Measurements from ENCODE around the gene SIRT7. TPM values are rescaled to one million over a fixed set of nuclear protein-coding genes. Genes with fewer than 3 reads are reported as not detected.
"Not testable (repeated sequence)": the region's sequence is repeated elsewhere in the genome, so short reads cannot be mapped to it uniquely, and the experiment has no call there.

Gene SIRT7
- total RNA-seq, 1 donor from 2014 or later = 50.2 TPM

GRCh38 chr17:81925860-81926450, 8.0 kb upstream of the SIRT7 start:
- Mint-ChIP-seq H3K27me3 (ENCODE audit: low read depth) (peaks cover 2% of the 10 kb centered on the region), H3K36me3 (ENCODE audit: low read depth) (peaks cover 12% of the 10 kb centered on the region), H3K27ac (peak overlapping the region; percentile 82), H3K9me3 (no peaks in the 10 kb centered on the region), H3K4me3 (ENCODE audit: low read depth) (peak overlapping the region; percentile 90), H3K4me1 (ENCODE audit: low read depth) (peaks cover 12% of the 10 kb centered on the region)
- intact Hi-C loops (cut with micrococcal nuclease) = loop anchor here (5.0 kb wide), 1 partner anchor 96 kb away; the partner anchor contains the start of genes CENPX and LRRC45
- DNase-seq (ENCODE audit: low spot score) = no peak

- H3K4me3 Mint-ChIP-seq (ENCODE audit: low read depth) = peak overlapping the region; percentile 90
- no peak for DNase-seq (ENCODE audit: low spot score)
- H3K27ac Mint-ChIP-seq = peak overlapping the region; percentile 12
- H3K36me3 Mint-ChIP-seq (ENCODE audit: low read depth) = peaks cover 14% of the 10 kb centered on the region
- H3K4me1 Mint-ChIP-seq (ENCODE audit: low read depth) = peaks cover 12% of the 10 kb centered on the region
- intact Hi-C loops (cut with micrococcal nuclease) = loop anchor here (5.0 kb wide), 1 partner anchor 97 kb away; the partner anchor contains the start of genes CENPX and LRRC45
- H3K27me3 Mint-ChIP-seq (ENCODE audit: low read depth) = peaks cover 2% of the 10 kb centered on the region
- no peaks in the 10 kb centered on the region for H3K9me3 Mint-ChIP-seq
Observed at GRCh38 chr17:81924557-81925532, 6.9 kb upstream of the SIRT7 start.

- H3K27ac Mint-ChIP-seq = peak overlapping the region; percentile 58
- peaks cover 25% of the 10 kb centered on the region for H3K36me3 Mint-ChIP-seq (ENCODE audit: low read depth)
- H3K4me3 Mint-ChIP-seq (ENCODE audit: low read depth) = peak overlapping the region; percentile 26
- intact Hi-C loops (cut with micrococcal nuclease) = no loop called here
- H3K4me1 Mint-ChIP-seq (ENCODE audit: low read depth) = peaks cover 12% of the 10 kb centered on the region
- no peak for DNase-seq (ENCODE audit: low spot score)
- H3K27me3 Mint-ChIP-seq (ENCODE audit: low read depth) = no peaks in the 10 kb centered on the region
- H3K9me3 Mint-ChIP-seq = no peaks in the 10 kb centered on the region
Observed at GRCh38 chr17:81923302-81924260, 5.6 kb upstream of the SIRT7 start.

- no peak for DNase-seq (ENCODE audit: low spot score)
- intact Hi-C loops (cut with micrococcal nuclease) = no loop called here
- Mint-ChIP-seq H3K27me3 (ENCODE audit: low read depth) (no peaks in the 10 kb centered on the region), H3K9me3 (no peaks in the 10 kb centered on the region), H3K4me3 (ENCODE audit: low read depth) (no peak overlapping the region), H3K27ac (no peak overlapping the region), H3K4me1 (ENCODE audit: low read depth) (peaks cover 16% of the 10 kb centered on the region), H3K36me3 (ENCODE audit: low read depth) (peaks cover 25% of the 10 kb centered on the region)
Observed at GRCh38 chr17:81922566-81923301, 4.8 kb upstream of the SIRT7 start.

GRCh38 chr17:81921996-81922565, 4.1 kb upstream of the SIRT7 start:
- H3K27me3 Mint-ChIP-seq (ENCODE audit: low read depth) = no peaks in the 10 kb centered on the region
- H3K36me3 Mint-ChIP-seq (ENCODE audit: low read depth) = peaks cover 29% of the 10 kb centered on the region
- intact Hi-C loops (cut with micrococcal nuclease) = no loop called here
- no peaks in the 10 kb centered on the region for H3K9me3 Mint-ChIP-seq
- H3K27ac Mint-ChIP-seq = no peak overlapping the region
- no peak overlapping the region for H3K4me3 Mint-ChIP-seq (ENCODE audit: low read depth)
- no peak for DNase-seq (ENCODE audit: low spot score)
- peaks cover 20% of the 10 kb centered on the region for H3K4me1 Mint-ChIP-seq (ENCODE audit: low read depth)

GRCh38 chr17:81921537-81921862, 3.5 kb upstream of the SIRT7 start:
- Mint-ChIP-seq H3K36me3 (ENCODE audit: low read depth) (peaks cover 33% of the 10 kb centered on the region), H3K27me3 (ENCODE audit: low read depth) (no peaks in the 10 kb centered on the region), H3K9me3 (no peaks in the 10 kb centered on the region), H3K4me3 (ENCODE audit: low read depth) (no peak overlapping the region), H3K27ac (no peak overlapping the region), H3K4me1 (ENCODE audit: low read depth) (peaks cover 23% of the 10 kb centered on the region)
- intact Hi-C loops (cut with micrococcal nuclease) = no loop called here
- no peak for DNase-seq (ENCODE audit: low spot score)

- Mint-ChIP-seq H3K27ac (no peak overlapping the region), H3K4me1 (ENCODE audit: low read depth) (peaks cover 20% of the 10 kb centered on the region), H3K4me3 (ENCODE audit: low read depth) (no peak overlapping the region), H3K36me3 (ENCODE audit: low read depth) (peaks cover 39% of the 10 kb centered on the region), H3K27me3 (ENCODE audit: low read depth) (no peaks in the 10 kb centered on the region), H3K9me3 (no peaks in the 10 kb centered on the region)
- DNase-seq (ENCODE audit: low spot score) = no peak
- intact Hi-C loops (cut with micrococcal nuclease) = no loop called here
Observed at GRCh38 chr17:81920612-81921536, 2.9 kb upstream of the SIRT7 start.

GRCh38 chr17:81918832-81919545, 1.0 kb upstream of the SIRT7 start:
- Mint-ChIP-seq H3K9me3 (no peaks in the 10 kb centered on the region), H3K4me1 (ENCODE audit: low read depth) (peaks cover 18% of the 10 kb centered on the region), H3K4me3 (ENCODE audit: low read depth) (peak overlapping the region; percentile 92), H3K27ac (peak overlapping the region; percentile 9), H3K36me3 (ENCODE audit: low read depth) (peaks cover 55% of the 10 kb centered on the region), H3K27me3 (ENCODE audit: low read depth) (no peaks in the 10 kb centered on the region)
- intact Hi-C loops (cut with micrococcal nuclease) = loop anchor here (1.0 kb wide), 1 partner anchor 8 kb away; the partner anchor contains the start of gene MAFG
- no peak for DNase-seq (ENCODE audit: low spot score)

- intact Hi-C loops (cut with micrococcal nuclease) = loop anchor here (1.0 kb wide), 1 partner anchor 9 kb away; the partner anchor contains the start of gene MAFG
- Mint-ChIP-seq H3K36me3 (ENCODE audit: low read depth) (peaks cover 59% of the 10 kb centered on the region), H3K4me3 (ENCODE audit: low read depth) (peak overlapping the region; percentile 92), H3K27ac (peak overlapping the region; percentile 78), H3K4me1 (ENCODE audit: low read depth) (peaks cover 18% of the 10 kb centered on the region)
- H3K27me3 Mint-ChIP-seq (ENCODE audit: low read depth); H3K9me3 Mint-ChIP-seq; DNase-seq (ENCODE audit: low spot score): not testable (repeated sequence)
Observed at GRCh38 chr17:81918333-81918669, 325 bp upstream of the SIRT7 start.

GRCh38 chr17:81916234-81917001, 1.6 kb downstream of the SIRT7 start:
- Mint-ChIP-seq H3K36me3 (ENCODE audit: low read depth) (peaks cover 65% of the 10 kb centered on the region), H3K4me3 (ENCODE audit: low read depth) (peak overlapping the region; percentile 88), H3K9me3 (no peaks in the 10 kb centered on the region), H3K4me1 (ENCODE audit: low read depth) (peaks cover 23% of the 10 kb centered on the region), H3K27me3 (ENCODE audit: low read depth) (no peaks in the 10 kb centered on the region), H3K27ac (no peak overlapping the region)
- intact Hi-C loops (cut with micrococcal nuclease) = loop anchor here (2.0 kb wide), 1 partner anchor 24 kb away; no protein-coding TSS in a partner anchor
- DNase-seq (ENCODE audit: low spot score) = no peak

All from activated T-helper 2 cell treated with anti-CD3 and anti-CD28 coated beads, Interferon-gamma antibody, Interleukin-2, Interleukin-4, amounts not matched to agents 10 μg/mL and 5 μg/mL and 100 μg/mL, durations not matched to agents 14 hours and 24 hours and 36 hours (primary cell).